ENCODE data around the gene FILIP1L.

FILIP1L gene

DNA sequence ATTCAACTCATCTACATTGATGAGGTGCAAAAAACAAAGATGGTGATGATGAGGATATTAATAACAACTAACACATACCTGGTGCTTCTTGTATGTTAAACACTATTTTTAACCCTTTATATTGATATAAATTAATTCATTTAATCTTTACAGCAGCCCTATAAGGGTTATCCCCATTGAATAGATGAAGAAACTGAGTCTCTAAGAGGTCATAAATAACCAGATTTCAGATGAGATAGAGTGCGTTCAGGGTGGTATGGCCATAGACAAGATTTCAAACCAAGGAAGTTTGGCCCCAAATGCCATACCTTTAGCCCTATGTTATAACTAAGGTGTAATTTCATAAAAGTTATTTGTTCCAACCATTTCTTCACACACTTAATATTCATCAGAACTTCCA, 214.1 kb downstream of the FILIP1L start:
- TF ChIP-seq REST (IDR thresholded peaks at IDR 0.05; ENCODE audit: insufficient read depth in 1 of 2, low read depth in 2 of 2, low read length in 2 of 2) (no peak), FOXP2 (optimal IDR thresholded peaks at IDR 0.05; ENCODE audit: borderline replicate concordance, extremely low read depth, extremely low read length, insufficient read depth) (no peak), SIN3A (IDR thresholded peaks at IDR 0.05; ENCODE audit: borderline replicate concordance, insufficient read depth, low read length) (no peak), POLR2AphosphoS5 (IDR thresholded peaks at IDR 0.05; ENCODE audit: low read depth, low read length) (no peak), TAF1 (IDR thresholded peaks at IDR 0.05; ENCODE audit: borderline replicate concordance, insufficient read depth, low read length) (no peak)

DNA sequence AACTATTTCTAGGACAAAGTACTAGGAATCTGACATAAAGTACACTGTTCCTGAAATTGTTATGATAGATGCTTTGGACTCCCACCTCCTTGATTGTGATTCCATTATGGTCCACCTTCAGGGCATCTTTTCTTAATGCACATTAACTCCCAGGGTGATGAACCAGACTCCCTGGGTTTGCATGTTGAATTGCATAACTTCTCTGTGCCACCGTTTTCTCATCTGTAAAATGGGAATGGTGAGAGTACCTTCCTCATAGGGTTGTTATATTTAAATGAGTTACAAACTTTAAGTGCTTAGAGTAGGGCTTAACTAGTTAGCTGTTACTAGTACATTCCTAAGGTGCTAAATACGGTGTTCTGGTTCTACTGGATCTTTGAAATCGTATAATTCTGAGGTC, 214.7 kb downstream of the FILIP1L start:
- no peak for TF ChIP-seq FOXP2 (optimal IDR thresholded peaks at IDR 0.05; ENCODE audit: borderline replicate concordance, extremely low read depth, extremely low read length, insufficient read depth)
- TF ChIP-seq TAF1 (IDR thresholded peaks at IDR 0.05; ENCODE audit: borderline replicate concordance, insufficient read depth, low read length), result no peak
- no peak for TF ChIP-seq POLR2AphosphoS5 (IDR thresholded peaks at IDR 0.05; ENCODE audit: low read depth, low read length)
- TF ChIP-seq SIN3A (IDR thresholded peaks at IDR 0.05; ENCODE audit: borderline replicate concordance, insufficient read depth, low read length), result no peak
- no peak for TF ChIP-seq REST (IDR thresholded peaks at IDR 0.05; ENCODE audit: insufficient read depth in 1 of 2, low read depth in 2 of 2, low read length in 2 of 2)

GRCh38 chr3:99896482-99896881, 217.8 kb downstream of the FILIP1L start:
- TF ChIP-seq FOXP2 (optimal IDR thresholded peaks at IDR 0.05; ENCODE audit: borderline replicate concordance, extremely low read depth, extremely low read length, insufficient read depth), result no peak
- no peak for TF ChIP-seq POLR2AphosphoS5 (IDR thresholded peaks at IDR 0.05; ENCODE audit: low read depth, low read length)
- TF ChIP-seq TAF1 (IDR thresholded peaks at IDR 0.05; ENCODE audit: borderline replicate concordance, insufficient read depth, low read length), result no peak
- TF ChIP-seq REST (IDR thresholded peaks at IDR 0.05; ENCODE audit: insufficient read depth in 1 of 2, low read depth in 2 of 2, low read length in 2 of 2), result no peak
- no peak for TF ChIP-seq SIN3A (IDR thresholded peaks at IDR 0.05; ENCODE audit: borderline replicate concordance, insufficient read depth, low read length)

DNA sequence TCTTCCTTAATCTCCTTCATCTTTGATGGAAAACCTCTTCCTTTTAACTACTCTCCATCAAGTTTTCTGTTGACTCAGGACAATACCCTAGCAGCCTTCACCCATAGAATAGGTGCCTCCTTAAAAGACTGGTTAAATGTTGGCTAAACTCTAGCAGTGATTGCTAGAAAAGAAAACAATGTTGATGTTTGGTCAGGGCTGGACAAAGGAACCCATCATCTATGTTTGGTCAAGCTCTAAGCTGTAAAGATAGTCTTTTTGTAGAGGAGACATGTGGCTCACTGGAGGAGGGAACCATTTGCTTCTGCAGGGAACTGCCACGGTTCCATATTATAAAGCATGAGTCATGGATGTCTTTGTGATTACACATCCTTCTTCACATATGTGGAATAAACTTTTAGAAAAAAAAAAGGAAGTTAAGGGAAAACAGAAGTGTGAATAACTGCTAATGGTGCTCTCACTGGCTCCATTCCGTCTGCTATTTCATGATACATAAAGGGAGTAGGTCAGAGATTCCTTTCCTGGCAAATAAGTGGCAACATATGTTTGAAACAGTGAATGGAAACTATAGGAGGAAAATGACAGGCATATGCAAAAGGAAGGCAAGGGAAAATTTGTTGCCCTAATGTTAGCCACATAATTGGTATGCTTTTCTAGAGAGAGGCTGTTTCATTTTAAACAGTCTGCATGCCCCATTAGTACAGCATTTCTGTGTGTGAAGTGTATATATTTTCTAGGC, 218.4 kb downstream of the FILIP1L start:
- TF ChIP-seq POLR2AphosphoS5 (IDR thresholded peaks at IDR 0.05; ENCODE audit: low read depth, low read length) (no peak), REST (IDR thresholded peaks at IDR 0.05; ENCODE audit: insufficient read depth in 1 of 2, low read depth in 2 of 2, low read length in 2 of 2) (no peak), SIN3A (IDR thresholded peaks at IDR 0.05; ENCODE audit: borderline replicate concordance, insufficient read depth, low read length) (no peak), TAF1 (IDR thresholded peaks at IDR 0.05; ENCODE audit: borderline replicate concordance, insufficient read depth, low read length) (no peak), FOXP2 (optimal IDR thresholded peaks at IDR 0.05; ENCODE audit: borderline replicate concordance, extremely low read depth, extremely low read length, insufficient read depth) (no peak)
